Erythroblast (primary cell): ENCODE measurements around the gene NEO1.
A peak's percentile ranks its signal among the peaks of the same experiment; 100 is the strongest.

Source experiments
- DNase-seq, 2 experiments: peaks; one replicate each; lab custom pipeline; 2025; lab: John Stamatoyannopoulos, UW
- GATA1 ChIP-seq: IDR thresholded peaks from 2 replicates; pipeline ENCODE4 v1.6.1; 2011; ENCODE audit warnings: low read depth, mild to moderate bottlenecking, control low read depth, low read length, moderate library complexity
- POLR2A ChIP-seq: IDR thresholded peaks from 2 replicates; pipeline ENCODE4 v1.6.1; 2011; ENCODE audit warnings: mild to moderate bottlenecking, low read length

Gene NEO1

DNA sequence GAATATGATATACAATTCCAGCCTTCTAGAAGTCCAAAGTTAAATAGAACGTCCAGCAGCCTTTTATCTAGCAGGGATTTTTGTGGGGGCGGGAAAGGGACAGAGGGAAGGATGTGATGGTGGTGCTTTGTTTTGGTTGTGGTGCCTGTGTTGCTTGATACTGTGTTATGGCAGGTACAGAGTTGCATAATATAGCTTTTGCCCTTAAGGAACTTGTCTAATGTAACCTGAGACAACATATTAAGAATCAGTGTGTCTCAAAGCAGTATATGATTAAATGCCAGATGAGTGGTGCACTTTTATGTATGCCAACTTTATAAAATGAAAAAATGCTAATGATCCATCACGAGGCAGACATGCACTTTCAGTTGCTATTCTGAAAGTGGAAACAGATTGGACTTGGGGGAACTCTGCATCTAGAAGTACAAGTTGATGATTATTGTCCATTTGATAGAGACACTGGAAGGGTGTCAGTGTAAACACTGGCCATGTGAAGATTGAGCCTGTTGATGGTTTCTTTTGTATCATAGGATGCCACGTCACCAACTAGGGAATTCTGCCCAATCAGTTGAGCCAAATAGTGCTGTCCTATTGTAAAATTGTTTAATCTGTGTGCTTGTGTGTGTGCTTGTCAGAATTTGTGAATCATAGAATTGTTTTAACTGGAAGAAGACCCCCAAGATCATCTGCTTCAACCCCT is 23.0 kb downstream of the NEO1 start:
- TF ChIP-seq POLR2A, result no peak
- no peak for TF ChIP-seq GATA1
- DNase-seq, result no peak

DNA sequence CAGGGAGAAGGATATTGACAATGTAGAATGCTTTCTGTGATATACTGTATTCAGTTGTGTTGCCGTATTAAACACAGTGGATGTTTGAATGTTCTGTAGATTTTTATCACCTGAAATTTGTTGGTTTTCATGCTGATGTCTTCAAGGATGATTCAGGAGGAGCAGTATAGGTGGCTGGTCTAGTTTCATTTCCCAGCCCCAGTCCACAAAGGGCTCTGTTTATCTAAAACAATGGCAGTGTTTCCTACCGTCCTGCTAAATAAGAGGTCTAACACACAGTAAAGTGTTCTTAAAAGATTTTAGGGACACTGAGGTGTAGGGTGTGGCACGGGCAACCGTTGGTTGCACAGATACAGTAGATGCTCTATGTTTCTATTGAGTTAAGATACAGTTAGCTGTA is 26.0 kb downstream of the NEO1 start:
- no peak for DNase-seq
- no peak for TF ChIP-seq GATA1

DNA sequence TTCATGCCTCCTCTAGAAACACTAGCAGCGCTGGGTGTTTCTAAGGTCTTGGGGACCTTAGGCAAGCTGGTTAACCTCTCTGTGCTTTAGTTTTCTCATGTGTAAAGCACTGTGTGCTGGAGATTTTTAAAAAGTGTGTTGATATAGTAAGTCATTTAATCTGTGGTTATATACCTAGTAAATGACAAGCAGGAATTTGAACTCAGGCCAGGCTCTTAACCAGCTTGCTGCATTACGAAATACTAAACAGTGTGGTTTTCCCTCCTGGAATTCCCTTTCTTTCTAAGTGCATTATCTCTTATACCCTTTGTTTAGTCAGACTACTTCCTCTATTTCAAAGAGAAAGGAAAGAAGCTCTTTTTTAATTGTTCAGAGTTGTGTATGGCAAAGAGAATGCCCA is 26.5 kb downstream of the NEO1 start:
- no peak for DNase-seq
- TF ChIP-seq POLR2A (no peak), GATA1 (no peak)

DNA sequence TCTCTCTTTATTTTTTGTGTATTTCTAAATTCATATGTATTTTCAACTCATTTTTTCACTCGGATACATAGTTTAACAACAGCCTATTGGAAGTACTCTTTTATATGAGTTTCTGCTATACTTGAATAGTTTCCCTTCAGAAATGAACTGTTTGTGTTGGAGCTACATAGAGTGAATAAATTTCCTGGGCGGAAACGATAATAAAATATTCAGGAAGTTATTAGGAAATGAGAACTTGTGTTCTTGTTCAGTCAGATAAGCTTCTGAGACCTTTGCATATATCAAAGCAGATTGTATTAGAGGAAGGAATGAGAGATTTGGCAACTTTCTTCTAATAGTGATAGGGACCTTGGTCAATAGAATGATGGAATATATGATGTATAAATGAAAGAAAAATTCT is 27.3 kb downstream of the NEO1 start:
- DNase-seq, result no peak
- TF ChIP-seq GATA1 (no peak), POLR2A (no peak)

DNA sequence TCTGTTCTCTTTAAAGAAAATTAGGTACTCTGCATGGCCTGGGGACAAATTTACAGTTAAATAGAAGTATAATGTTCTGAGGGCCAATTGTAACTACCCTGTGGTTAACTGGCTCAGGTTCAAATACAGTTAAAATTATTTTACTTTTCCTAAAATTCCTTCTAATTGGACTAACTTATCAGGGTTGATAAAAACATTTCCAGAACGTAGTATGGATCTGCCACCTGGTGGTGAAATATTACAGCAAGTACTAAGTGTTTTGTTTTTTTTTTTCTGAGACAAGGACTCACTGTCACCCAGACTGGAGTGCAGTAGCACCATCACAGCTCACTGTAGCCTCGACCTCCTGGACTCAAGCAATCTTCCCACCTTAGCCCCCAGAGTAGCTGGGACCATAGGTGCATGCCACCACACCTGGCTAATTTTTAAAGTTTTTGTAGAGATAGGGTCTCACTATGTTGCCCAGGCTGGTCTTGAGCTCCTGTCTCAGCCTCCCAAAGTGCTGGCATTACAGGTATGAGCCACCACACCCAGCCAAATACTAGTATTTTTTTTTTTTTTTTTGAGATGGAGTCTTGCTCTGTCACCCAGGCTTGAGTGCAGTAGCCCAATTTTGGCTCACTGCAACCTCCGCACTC is 29.2 kb downstream of the NEO1 start:
- TF ChIP-seq GATA1 (no peak), POLR2A (no peak)
- peak; percentile 42 to 61 for DNase-seq

DNA sequence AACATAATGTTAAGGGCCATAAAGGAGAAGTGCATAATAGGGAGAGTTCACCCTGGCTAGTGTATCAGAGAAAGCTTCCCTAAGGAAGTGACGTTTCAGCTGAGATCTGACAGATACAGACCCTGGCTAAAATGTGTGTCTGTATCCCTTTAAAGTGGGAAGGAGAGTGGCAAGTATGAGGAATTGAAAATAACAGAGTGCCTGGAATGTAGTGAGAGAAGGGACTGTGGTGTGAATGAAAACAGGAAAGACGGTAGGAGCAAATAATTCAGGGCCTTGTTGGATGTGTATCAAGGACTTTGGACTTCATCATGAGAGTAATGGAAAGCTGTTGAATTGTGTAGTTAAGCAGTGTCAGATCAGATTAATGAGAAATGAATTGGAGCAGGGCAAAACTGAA is 30.5 kb downstream of the NEO1 start:
- no peak for DNase-seq
- TF ChIP-seq GATA1 (no peak), POLR2A (no peak)

DNA sequence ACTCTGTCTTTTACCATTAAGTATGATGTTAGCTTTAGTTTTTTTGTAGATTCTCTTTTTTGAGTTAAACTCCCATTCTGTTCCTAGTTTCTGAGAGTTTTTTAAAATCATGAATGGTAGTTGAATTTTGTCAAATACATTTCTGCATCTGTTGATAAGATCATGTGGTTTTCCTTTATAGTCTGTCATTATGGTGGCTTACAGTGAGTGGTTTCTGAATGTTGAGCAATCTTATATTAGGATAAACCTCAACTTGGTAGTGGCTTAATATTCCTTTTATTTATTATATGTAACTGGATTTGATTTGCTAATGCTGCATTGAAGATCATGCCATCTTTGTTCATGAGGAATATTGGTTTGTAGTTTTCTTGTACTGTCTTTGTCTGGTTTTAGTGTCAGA is 34.8 kb downstream of the NEO1 start:
- no peak for DNase-seq
- no peak for TF ChIP-seq GATA1

DNA sequence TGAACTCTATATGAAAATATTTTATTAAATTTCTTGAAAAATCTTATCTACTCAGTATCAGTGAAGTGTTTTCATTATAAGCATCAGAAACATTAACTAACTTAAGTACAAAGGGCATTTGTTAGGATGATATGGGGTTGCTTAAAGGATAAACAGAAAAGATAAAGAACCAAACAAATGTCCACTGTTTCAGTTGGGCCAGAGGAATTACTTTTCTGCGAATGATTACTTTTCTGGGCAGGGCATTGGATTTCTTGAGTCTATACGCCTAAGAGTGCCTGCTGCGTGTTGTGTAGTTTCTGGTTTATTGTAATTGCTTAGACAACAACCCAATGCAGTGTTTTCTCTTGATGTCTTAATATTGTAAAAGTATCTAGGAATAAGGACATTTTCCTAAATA is 52.8 kb downstream of the NEO1 start:
- DNase-seq, result no peak
- no peak for TF ChIP-seq GATA1
- TF ChIP-seq POLR2A, result no peak

DNA sequence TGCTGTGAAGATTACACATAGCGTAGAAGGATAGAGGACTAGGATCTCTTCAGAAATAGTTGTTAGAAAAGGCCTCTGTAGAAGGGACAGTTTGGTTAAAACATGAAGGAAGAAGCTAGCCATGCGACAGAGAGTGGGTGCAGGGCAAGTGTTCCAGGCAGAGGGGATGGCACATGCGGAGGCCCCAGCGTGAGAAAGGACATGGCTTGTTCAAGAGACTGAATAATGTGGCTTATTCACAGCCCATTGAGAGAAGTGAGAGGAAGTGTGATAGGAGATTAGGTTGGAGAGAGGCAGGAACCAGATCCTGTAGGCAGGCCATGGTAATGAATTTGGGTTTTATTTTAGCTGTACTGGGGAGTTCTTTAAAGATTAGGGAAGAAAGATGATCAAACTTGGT is 56.4 kb downstream of the NEO1 start:
- TF ChIP-seq GATA1, result no peak
- TF ChIP-seq POLR2A, result no peak
- no peak for DNase-seq

DNA sequence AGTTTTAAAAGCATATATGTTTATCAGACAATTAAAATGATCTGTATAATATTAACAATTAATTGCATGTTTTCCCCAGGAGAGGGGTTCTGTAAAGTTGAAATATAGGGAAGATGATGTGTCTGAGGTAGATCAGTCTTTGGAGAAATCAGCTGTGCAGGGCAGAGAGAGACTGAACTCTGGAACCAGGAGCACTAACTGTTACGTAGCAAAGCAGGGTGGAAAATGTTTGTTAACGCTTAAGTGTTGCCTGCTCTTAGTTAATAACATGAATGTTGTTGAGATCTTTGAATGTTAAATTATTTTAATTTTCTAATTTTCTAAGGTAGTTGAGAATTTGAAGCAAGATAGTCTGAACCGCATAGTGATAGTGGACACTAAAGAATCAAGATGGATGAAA is 57.5 kb downstream of the NEO1 start:
- TF ChIP-seq GATA1 (no peak), POLR2A (no peak)
- no peak for DNase-seq

DNA sequence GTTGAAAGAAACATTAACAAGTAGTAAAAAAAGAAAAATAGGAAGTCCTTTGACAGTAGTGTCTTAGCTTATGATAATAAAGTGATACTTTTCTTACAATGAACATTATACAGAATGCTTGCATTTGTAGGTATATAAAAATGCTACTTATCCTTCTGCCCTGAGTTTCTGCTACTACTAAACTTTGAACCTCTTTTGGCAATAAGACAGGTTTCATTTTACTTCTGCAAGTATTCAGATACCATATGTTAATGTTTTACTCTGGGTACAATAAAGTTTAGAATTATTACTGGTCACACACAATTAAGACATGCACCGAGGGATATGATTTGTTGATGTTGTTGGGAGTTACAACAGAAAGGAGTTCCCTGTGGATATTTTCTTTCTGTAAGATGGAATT is 57.9 kb downstream of the NEO1 start:
- DNase-seq, result no peak
- TF ChIP-seq POLR2A (no peak), GATA1 (no peak)

DNA sequence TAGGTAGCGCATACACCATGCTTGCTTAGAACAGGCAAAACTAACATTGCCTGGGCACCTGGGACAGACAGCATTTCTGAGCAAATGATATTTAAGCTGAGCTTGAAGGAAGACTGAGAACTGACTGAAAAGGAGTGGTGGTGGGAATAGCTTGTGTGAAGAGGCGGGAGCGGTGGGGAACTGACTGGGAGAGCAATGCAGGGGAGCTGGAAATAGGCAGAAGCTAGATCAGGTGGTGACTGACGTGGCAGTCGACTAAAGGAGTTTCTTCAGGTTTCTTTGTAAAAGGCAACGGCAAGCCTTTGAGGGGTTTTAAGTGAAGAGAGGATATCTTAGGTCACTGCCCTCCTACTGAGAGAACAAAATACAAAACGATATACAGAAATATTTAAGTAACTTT is 61.8 kb downstream of the NEO1 start:
- DNase-seq, result no peak

DNA sequence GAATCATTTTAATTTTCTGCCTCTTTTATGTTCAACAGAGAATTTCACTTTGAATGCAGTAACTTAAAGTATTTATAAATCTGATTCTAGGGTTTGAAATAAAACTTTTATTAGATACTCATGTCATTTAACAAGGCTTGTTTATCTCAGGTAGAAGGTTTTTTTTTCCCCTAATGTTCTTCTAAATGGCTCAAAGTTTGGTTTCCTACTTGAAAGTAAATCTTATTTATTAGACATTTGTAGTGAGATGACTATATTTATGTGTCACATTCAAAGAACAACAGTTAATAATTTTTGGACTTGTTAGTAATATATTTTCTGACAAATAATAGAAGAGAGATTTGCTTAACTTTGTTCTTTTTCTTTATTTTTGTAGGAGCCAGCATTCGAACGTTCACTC is 63.9 kb downstream of the NEO1 start:
- TF ChIP-seq POLR2A (no peak), GATA1 (no peak)
- DNase-seq, result no peak

More for the DNA sequence above, 61.8 kb downstream of the NEO1 start:
- TF ChIP-seq GATA1, result no peak
- TF ChIP-seq POLR2A, result no peak

DNA sequence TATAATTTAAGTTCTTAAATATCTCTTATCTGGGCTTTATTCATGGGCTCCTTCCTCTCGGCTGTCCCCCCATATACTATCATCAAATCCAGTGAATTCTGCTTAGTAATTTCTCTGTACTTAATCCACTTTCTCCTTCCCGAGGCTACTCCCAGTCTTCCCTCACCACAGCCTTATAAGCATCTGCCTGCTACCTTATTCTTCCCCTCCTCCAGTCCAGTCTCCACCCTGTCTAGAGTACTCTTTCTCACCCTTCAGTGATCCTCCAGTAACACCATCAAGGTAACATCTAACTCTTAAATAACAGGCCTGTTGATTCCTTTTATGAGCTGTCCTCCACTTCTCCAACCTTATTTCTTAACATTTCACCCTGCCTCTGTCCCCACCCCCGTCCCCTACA is 65.8 kb downstream of the NEO1 start:
- TF ChIP-seq GATA1 (no peak), POLR2A (no peak)
- no peak for DNase-seq

DNA sequence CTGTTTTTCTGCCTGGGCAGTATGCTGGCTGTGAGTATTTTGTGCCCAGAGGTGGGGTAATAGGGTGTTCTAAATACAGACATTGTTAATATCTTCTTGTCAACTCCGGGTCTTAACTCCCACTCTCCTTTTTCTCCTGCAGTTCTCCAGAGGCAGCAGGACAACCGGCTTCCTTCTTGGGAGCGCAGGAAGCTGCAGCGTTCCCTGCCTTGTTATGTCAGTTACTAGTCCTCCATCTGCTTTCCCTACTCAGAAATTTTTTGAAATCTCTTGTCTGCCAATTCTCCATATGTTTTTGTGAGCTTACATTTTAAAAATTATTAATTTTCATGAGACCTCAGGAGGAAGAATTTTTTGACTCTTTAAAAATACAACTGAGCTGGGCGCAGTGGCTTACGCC is 67.2 kb downstream of the NEO1 start:
- no peak for TF ChIP-seq GATA1
- no peak for TF ChIP-seq POLR2A
- DNase-seq, result no peak

DNA sequence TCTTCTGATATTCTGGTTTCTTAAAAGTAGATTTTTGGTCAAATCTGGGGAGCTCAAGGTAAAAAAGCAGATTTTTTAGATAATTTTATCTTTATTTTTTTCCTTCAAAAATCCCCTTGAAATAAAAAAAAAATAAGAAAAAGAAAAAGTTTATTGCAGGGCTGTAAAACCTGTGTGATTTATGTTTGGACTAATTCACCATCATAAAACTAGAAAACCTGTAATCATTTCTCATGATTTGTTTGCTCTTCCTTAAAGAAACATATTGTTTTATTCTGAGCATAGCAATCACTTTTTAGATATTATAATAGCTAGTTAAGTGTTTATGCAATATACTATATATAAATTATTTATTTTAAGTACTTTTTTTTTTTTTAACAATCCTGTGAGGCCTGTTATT is 68.0 kb downstream of the NEO1 start:
- no peak for TF ChIP-seq POLR2A
- TF ChIP-seq GATA1, result no peak
- no peak for DNase-seq

DNA sequence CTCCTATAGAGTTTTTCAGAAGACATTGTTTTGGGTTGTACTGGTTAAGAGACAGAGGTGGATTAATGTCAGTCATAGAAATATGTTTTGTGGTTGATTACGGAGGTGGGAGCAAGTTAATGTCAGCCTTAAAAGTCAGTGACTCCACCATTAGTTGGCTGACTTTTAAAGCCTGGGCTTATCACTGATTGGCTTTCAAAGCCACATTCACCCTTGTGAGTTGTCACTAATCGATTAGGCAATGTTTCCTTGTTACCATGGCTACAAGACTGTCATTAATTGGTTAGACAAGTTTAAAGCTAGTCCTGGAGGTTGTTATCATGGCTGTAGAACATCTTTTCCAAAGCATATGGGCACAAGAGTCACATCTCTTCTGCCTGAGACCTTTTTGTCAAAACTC is 73.0 kb downstream of the NEO1 start:
- TF ChIP-seq GATA1 (no peak), POLR2A (no peak)
- DNase-seq, result peak; percentile 4 to 9
